H9 (cell line): ENCODE data around the gene PDZD2. TPM values are rescaled to one million over a fixed set of nuclear protein-coding genes. Genes with fewer than 3 reads are reported as not detected.
"Not testable (repeated sequence)": the region's sequence is repeated elsewhere in the genome, so short reads cannot be mapped to it uniquely, and the experiment has no call there.

ENCODE experiments used
- DNase-seq: peaks from one replicate; pipeline ENCODE4 v3.0.0-alpha.2; 2017
- H2AFZ ChIP-seq: one replicate; pipeline ENCODE4 v1.6.1; 2013; ENCODE audit warnings: mild to moderate bottlenecking, low read length, control low read depth, moderate library complexity
- H2AK5ac ChIP-seq: 2 replicates; pipeline ENCODE4 v1.6.1; 2013; ENCODE audit warnings: low read length, control low read depth, mixed read lengths; ENCODE audit not compliant: insufficient read length
- H2BK120ac ChIP-seq: one replicate; pipeline ENCODE4 v1.6.1; 2013; ENCODE audit warnings: low read depth, mild to moderate bottlenecking, low read length, control low read depth, inconsistent platforms; ENCODE audit not compliant: poor library complexity, severe bottlenecking
- H2BK12ac ChIP-seq: 2 replicates; pipeline ENCODE4 v1.6.1; 2013; ENCODE audit warnings: low read length, control low read depth, mixed read lengths, low read depth; ENCODE audit not compliant: insufficient read length
- H2BK15ac ChIP-seq: 2 replicates; pipeline ENCODE4 v1.6.1; 2013; ENCODE audit warnings: low read depth, low read length, control low read depth
- H2BK20ac ChIP-seq: one replicate; pipeline ENCODE4 v1.6.1; 2013; ENCODE audit warnings: low read depth, mild to moderate bottlenecking, low read length, control low read depth, inconsistent platforms; ENCODE audit not compliant: poor library complexity, severe bottlenecking
- H2BK5ac ChIP-seq: 2 replicates; pipeline ENCODE4 v1.6.1; 2013; ENCODE audit warnings: low read length, control low read depth, mixed read lengths; ENCODE audit not compliant: insufficient read length
- H3K14ac ChIP-seq: 2 replicates; pipeline ENCODE4 v1.6.1; 2013; ENCODE audit warnings: low read length, control low read depth; ENCODE audit not compliant: insufficient read depth
- H3K18ac ChIP-seq: 2 replicates; pipeline ENCODE4 v1.6.1; 2013; ENCODE audit warnings: low read depth, mild to moderate bottlenecking, mixed read lengths, low read length, control low read depth; ENCODE audit not compliant: insufficient read length
- H3K23ac ChIP-seq: 2 replicates; pipeline ENCODE4 v1.6.1; 2013; ENCODE audit warnings: low read length, control low read depth, mixed read lengths, low read depth; ENCODE audit not compliant: insufficient read length
- H3K23me2 ChIP-seq: 2 replicates; pipeline ENCODE4 v1.6.1; 2013; ENCODE audit warnings: low read depth, mild to moderate bottlenecking, mixed read lengths, low read length, control low read depth; ENCODE audit not compliant: insufficient read length, poor library complexity, severe bottlenecking
- H3K27ac ChIP-seq: 2 replicates; pipeline ENCODE4 v1.5.1; 2013; ENCODE audit warnings: low read length, control low read depth, mixed read lengths, low read depth; ENCODE audit not compliant: insufficient read length
- H3K27me3 ChIP-seq: 2 replicates; pipeline ENCODE4 v1.6.1; 2013; ENCODE audit warnings: low read length, control low read depth, inconsistent platforms; ENCODE audit not compliant: insufficient read depth
- H3K4ac ChIP-seq: 2 replicates; pipeline ENCODE4 v1.6.1; 2013; ENCODE audit warnings: low read depth, mild to moderate bottlenecking, control low read depth, inconsistent platforms, low read length, moderate library complexity
- H3K4me1 ChIP-seq: 2 replicates; pipeline ENCODE4 v1.6.1; 2013; ENCODE audit warnings: low read length, control low read depth, inconsistent platforms; ENCODE audit not compliant: insufficient read depth
- H3K4me2 ChIP-seq: 2 replicates; pipeline ENCODE4 v1.6.1; 2013; ENCODE audit warnings: low read length, control low read depth, mixed read lengths; ENCODE audit not compliant: insufficient read length, insufficient read depth
- H3K56ac ChIP-seq: 2 replicates; pipeline ENCODE4 v1.6.1; 2013; ENCODE audit warnings: low read depth, mild to moderate bottlenecking, mixed read lengths, low read length, control low read depth; ENCODE audit not compliant: insufficient read length
- H3K79me1 ChIP-seq: 2 replicates; pipeline ENCODE4 v1.6.1; 2013; ENCODE audit warnings: low read depth, mild to moderate bottlenecking, moderate library complexity, low read length, control low read depth, inconsistent platforms; ENCODE audit not compliant: insufficient read depth, poor library complexity, severe bottlenecking
- H3K79me2 ChIP-seq: 2 replicates; pipeline ENCODE4 v1.6.1; 2013; ENCODE audit warnings: low read length, control low read depth, inconsistent platforms; ENCODE audit not compliant: insufficient read depth
- H3K9ac ChIP-seq: 2 replicates; pipeline ENCODE4 v1.6.1; 2013; ENCODE audit warnings: low read length, control low read depth, mixed read lengths; ENCODE audit not compliant: insufficient read length; ENCODE audit errors: extremely low read depth
- H3K9me3 ChIP-seq: one replicate; pipeline ENCODE4 v1.6.1; 2013; ENCODE audit warnings: low read depth, low read length, inconsistent platforms; ENCODE audit not compliant: control insufficient read depth
- H3T11ph ChIP-seq: one replicate; pipeline ENCODE4 v1.6.1; 2013; ENCODE audit warnings: mild to moderate bottlenecking, low read length, control low read depth, inconsistent platforms
- H4K20me1 ChIP-seq: one replicate; pipeline ENCODE4 v1.6.1; 2013; ENCODE audit not compliant: control insufficient read depth, insufficient read length, insufficient read depth
- H4K5ac ChIP-seq: 2 replicates; pipeline ENCODE4 v1.6.1; 2013; ENCODE audit warnings: low read depth, mild to moderate bottlenecking, mixed read lengths, low read length, control low read depth; ENCODE audit not compliant: insufficient read length
- H4K8ac ChIP-seq: replicated peaks from 2 replicates; pipeline ENCODE4 v1.6.1; 2013; ENCODE audit warnings: low read length, control low read depth, mixed read lengths, low read depth; ENCODE audit not compliant: insufficient read length
- H4K91ac ChIP-seq: 2 replicates; pipeline ENCODE4 v1.6.1; 2013; ENCODE audit warnings: low read depth, mild to moderate bottlenecking, moderate library complexity, mixed read lengths, low read length, control low read depth; ENCODE audit not compliant: insufficient read length
- H3K27ac Mint-ChIP-seq, 3 experiments: 2 replicates in 2 of 3; 3 replicates in 1 of 3; pipeline ENCODE4 v1.8.0; 2020 to 2021; ENCODE audit warnings: mixed read lengths in 3 of 3, mild to moderate bottlenecking in 1 of 3, moderate library complexity in 1 of 3
- H3K27me3 Mint-ChIP-seq: 2 replicates; pipeline ENCODE4 v1.8.0; 2021; ENCODE audit warnings: low read depth, mild to moderate bottlenecking, moderate library complexity, mixed read lengths
- H3K36me3 Mint-ChIP-seq, 3 experiments: 2 replicates in 2 of 3; 3 replicates in 1 of 3; pipeline ENCODE4 v1.8.0; 2020 to 2021; ENCODE audit warnings: low read depth in 3 of 3, mixed read lengths in 3 of 3; ENCODE audit not compliant: insufficient read depth in 1 of 3
- H3K4me1 Mint-ChIP-seq, 2 experiments: 2 replicates each; pipeline ENCODE4 v1.8.0; 2020; ENCODE audit warnings: mixed read lengths in 2 of 2
- H3K4me3 Mint-ChIP-seq, 2 experiments: 2 replicates in 1 of 2; 3 replicates in 1 of 2; pipeline ENCODE4 v1.8.0; 2020 to 2021; ENCODE audit warnings: mild to moderate bottlenecking in 2 of 2, mixed read lengths in 2 of 2, moderate library complexity in 1 of 2
- H3K9me3 Mint-ChIP-seq, 2 experiments: 2 replicates in 1 of 2; 3 replicates in 1 of 2; pipeline ENCODE4 v1.8.0; 2020; ENCODE audit warnings: mild to moderate bottlenecking in 2 of 2, mixed read lengths in 2 of 2, moderate library complexity in 1 of 2
- CTCF ChIP-seq: fragments of 200-600 bp; sonication (generic); conservative IDR thresholded peaks from 3 replicates; pipeline ENCODE4 v1.8.0; 2021; ENCODE audit warnings: antibody characterized with exemption, mild to moderate bottlenecking
- WGBS: extraction: QIAGEN DNeasy Blood & Tissue Kit; methylation state at CpG from one replicate; pipeline ENCODE4 v1.1.7; 2013; ENCODE audit warnings: missing lambda C conversion rate, low lambda C conversion rate, mixed read lengths; ENCODE audit not compliant: insufficient read length; ENCODE audit errors: extremely low coverage; 5-methylcytosine and 5-hydroxymethylcytosine counted together
- total RNA-seq: library from RNA; stranded (reverse); gene quantifications from 2 replicates; pipeline ENCODE4 v1.2.1, GENCODE V29; 2021

PDZD2 gene
- total RNA-seq, 1 experiment from 2014 or later, result 9.9 TPM

GRCh38 chr5:32076699-32077695 lies 438.1 kb downstream of the PDZD2 start:
- H2AFZ ChIP-seq, result no peak overlapping the region
- no CpG with 5 or more reads among the region's 4 CpGs for WGBS
- no peaks in the 10 kb centered on the region for H3K4me1 ChIP-seq
- Mint-ChIP-seq H3K27me3 (no peaks in the 10 kb centered on the region), H3K9me3 (no peaks in the 10 kb centered on the region), H3K36me3 (peaks cover 3 to 12% (median 5%) of the 10 kb centered on the region in 3 experiments; a peak in 6 of 7 replicates), H3K27ac (0 out of 7 replicates have a peak overlapping the region, but pooled peaks of 1 of the 3 experiments have one; percentile 28), H3K4me1 (no peaks in the 10 kb centered on the region), H3K4me3 (no peak overlapping the region)
- H3K23ac ChIP-seq, result no peak overlapping the region
- no peak for DNase-seq
- H2BK5ac ChIP-seq, result no peak overlapping the region
- H2BK120ac ChIP-seq, result no peak overlapping the region
- H2BK15ac ChIP-seq, result no peak overlapping the region
- no peak overlapping the region for H3K9ac ChIP-seq
- H2BK20ac ChIP-seq, result no peak overlapping the region
- peak; percentile 86 for TF ChIP-seq CTCF
- H3K27me3 ChIP-seq, result no peaks in the 10 kb centered on the region
- no peak overlapping the region for H3K14ac ChIP-seq
- no peaks in the 10 kb centered on the region for H3K23me2 ChIP-seq
- no peaks in the 10 kb centered on the region for H3K79me2 ChIP-seq
- no peak overlapping the region for H3K27ac ChIP-seq
- H3K18ac ChIP-seq, result no peak overlapping the region
- H4K91ac ChIP-seq, result no peak overlapping the region
- H2AK5ac ChIP-seq, result no peak overlapping the region
- no peak overlapping the region for H3K4ac ChIP-seq
- H3K56ac ChIP-seq, result no peak overlapping the region
- no peaks in the 10 kb centered on the region for H3K9me3 ChIP-seq
- no peak overlapping the region for H2BK12ac ChIP-seq
- H3K79me1 ChIP-seq, result no peaks in the 10 kb centered on the region
- no peak overlapping the region for H3T11ph ChIP-seq
- H4K5ac ChIP-seq, result no peak overlapping the region
- no peak overlapping the region for H3K4me2 ChIP-seq
- no peak overlapping the region for H4K8ac ChIP-seq
- no peaks in the 10 kb centered on the region for H4K20me1 ChIP-seq

- no CpG with 5 or more reads among the region's 6 CpGs for WGBS
- H3K27ac ChIP-seq, result not testable (repeated sequence)
Observed at GRCh38 chr5:32078855-32079254, 439.9 kb downstream of the PDZD2 start.

More at GRCh38 chr5:32078855-32079254, 439.9 kb downstream of the PDZD2 start:
- not testable (repeated sequence) for H3K79me2 ChIP-seq, H2AFZ ChIP-seq, H3K9me3 Mint-ChIP-seq, H4K20me1 ChIP-seq, H2BK20ac ChIP-seq, H3K23me2 ChIP-seq, H3K14ac ChIP-seq, H4K5ac ChIP-seq, H4K91ac ChIP-seq, H2BK12ac ChIP-seq, H3K23ac ChIP-seq, H3K79me1 ChIP-seq, H4K8ac ChIP-seq, H3K4me2 ChIP-seq, H3K18ac ChIP-seq, H3K4me1 ChIP-seq, H3K56ac ChIP-seq, H3K4ac ChIP-seq, H2BK120ac ChIP-seq, H3K27me3 Mint-ChIP-seq, H2BK15ac ChIP-seq, H3K4me3 Mint-ChIP-seq, H3K27me3 ChIP-seq, H2BK5ac ChIP-seq, H3K27ac Mint-ChIP-seq, H3T11ph ChIP-seq, DNase-seq, H3K9me3 ChIP-seq, H3K9ac ChIP-seq, H2AK5ac ChIP-seq, H3K36me3 Mint-ChIP-seq, H3K4me1 Mint-ChIP-seq
